ENCODE results near the gene CDCP1. TPM values are rescaled to one million over a fixed set of nuclear protein-coding genes. Genes with fewer than 3 reads are reported as not detected.

CDCP1 gene
- polyA plus RNA-seq, 1 donor: 0.34 TPM

DNA sequence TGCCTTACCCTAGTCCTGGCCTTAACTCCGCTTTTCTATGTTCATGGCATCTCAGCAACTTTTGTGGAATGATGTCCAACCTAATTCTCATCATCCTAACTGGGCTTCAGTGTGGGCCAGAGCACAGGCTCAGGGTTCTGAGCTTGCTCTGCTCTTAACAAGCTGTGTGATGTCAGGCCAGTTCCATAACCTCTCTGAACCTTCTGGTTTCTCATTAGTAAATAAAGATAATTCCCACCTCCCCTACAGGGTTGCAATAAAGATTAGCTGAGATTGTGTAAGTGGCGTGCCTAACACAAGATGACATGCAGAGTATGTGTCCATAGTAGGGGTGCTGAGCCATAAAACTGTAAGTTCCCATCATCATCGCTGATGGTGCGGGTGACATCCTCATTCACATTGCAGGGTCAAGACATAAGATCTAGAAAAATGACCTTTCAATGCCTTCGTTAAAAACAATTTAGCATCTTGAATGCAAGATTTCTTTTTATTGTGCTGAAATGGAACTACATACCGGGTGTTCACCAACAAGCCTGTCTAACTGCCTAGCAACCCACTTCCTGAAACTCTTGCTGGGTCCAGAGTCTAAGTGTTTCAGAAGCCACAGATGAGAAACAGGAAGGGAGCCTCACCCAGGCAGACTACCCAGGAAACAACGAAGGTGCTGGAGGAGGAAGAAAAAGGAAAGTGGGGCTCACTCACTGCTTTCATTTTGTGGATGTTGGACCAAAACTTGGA is 36.2 kb downstream of the CDCP1 start:
- DNase-seq: no peak

DNA sequence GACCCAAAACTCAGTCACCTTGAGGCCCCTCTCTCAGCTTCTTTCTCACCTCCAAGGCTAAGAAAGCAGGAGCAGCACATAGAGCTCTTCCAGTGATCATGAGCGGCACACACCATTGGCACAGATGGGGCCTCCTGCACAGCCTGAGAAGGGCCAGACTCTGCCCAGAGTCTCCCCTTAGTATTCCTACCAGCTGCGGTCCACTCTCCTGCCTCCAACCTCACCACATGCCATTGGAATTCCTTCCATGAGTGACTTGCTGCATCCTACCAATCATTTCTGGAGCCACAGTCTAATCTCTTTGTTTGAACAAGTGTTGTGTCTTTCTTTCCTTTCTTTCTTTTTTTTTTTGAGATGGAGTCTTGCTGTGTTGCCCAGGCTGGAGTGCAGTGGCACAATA is 39.3 kb downstream of the CDCP1 start:
- no peak for DNase-seq

GRCh38 chr3:45105855-45106671 is 40.1 kb downstream of the CDCP1 start:
- DNase-seq: no peak

DNA sequence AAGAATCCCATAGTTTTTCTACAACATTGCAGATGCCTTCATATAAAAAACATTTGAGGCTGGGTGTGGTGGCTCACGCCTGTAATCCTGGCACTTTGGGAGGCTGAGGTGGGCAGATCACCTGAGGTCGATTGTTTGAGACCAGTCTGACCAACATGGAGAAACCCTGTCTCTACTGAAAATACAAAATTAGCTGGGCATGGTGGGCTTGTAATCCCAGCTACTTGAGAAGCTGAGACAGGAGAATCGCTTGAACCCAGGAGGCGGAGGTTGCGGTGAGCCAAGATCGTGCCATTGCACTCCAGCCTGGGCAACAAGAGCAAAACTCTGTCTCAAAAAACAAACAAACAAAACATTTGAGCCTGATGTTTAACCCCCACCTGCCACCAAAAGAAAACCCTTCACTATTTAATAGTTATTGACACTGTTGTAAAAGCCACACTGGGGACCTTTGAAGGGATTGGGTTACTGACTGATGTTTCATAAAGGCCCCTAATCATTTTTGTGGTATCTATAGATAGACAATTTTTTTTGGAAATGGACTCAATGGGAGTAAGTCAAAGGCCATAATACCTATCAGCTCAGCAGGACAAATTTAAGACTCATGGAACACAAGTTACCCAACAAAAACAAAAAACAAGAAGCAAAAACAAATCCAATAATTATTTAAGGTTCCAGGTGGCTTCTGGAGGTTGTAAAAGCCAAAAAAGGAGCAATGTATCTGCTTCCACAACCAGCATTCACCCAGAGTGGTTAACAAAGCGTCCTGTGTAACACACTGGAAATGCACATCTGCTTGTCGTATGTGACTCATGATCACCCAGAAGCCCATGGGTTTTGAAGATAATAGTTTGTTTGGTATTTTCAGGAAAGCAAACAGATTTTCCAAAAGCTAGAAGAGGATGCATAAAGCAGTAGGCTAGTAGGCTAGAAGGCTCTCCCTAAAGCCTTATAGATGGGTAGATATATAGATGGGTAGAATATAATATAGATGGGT is 41.2 kb downstream of the CDCP1 start:
- DNase-seq: no peak

- no peak for DNase-seq
Measured at GRCh38 chr3:45103753-45104714, 42.1 kb downstream of the CDCP1 start.

- no peak for DNase-seq
Measured at GRCh38 chr3:45103334-45103733, 42.8 kb downstream of the CDCP1 start.

DNA sequence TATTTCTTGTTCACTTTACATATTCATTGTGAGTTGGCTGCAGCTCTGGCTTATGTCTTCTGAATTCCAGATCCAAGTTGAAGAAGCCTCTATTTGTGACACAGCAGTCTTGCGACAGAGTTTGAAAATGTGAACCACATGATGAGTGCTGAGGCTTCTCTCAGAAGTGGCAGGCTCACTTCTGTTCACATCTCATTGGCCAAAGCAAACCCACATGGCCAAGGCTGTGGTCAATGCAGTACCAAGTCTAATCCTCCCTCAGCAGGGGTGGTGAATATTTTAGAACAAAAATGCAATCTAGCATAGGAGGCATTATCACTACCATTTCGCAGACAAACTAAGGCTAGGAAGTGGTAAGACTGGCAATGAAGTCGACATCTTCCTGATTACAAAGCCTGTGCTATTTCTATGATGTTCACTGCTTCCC is 45.2 kb downstream of the CDCP1 start:
- DNase-seq: no peak

- DNase-seq: no peak
Measured at GRCh38 chr3:45098310-45098709, 47.9 kb downstream of the CDCP1 start.

GRCh38 chr3:45097296-45097883 is 48.8 kb downstream of the CDCP1 start:
- no peak for DNase-seq

DNA sequence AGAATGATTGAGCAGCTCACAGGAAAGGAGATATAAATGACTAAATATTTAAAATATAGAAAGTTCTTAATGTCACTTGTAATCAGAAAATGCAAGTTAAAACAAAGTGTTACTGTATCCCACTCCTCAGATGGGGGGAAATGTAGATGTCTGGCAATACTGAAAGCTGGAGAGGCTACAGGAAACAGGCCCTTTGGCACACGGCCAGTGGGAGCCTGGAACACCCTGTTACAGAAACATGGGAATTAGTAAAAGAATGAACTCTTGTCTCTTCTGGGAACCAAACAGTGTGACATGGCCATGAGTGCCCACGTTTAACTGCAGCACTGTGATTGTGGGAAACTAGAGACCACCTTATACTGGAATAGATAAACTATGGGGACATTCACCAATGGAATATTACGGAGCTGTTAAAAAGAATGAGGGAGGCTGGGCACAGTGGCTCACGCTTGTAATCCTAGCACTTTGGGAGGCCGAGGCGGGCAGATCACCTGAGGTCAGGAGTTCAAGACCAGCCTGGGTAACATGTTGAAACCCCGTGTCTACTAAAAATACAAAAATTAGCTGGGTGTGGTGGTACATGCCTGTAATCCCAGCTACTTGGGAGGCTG is 50.2 kb downstream of the CDCP1 start:
- no peak for DNase-seq

DNA sequence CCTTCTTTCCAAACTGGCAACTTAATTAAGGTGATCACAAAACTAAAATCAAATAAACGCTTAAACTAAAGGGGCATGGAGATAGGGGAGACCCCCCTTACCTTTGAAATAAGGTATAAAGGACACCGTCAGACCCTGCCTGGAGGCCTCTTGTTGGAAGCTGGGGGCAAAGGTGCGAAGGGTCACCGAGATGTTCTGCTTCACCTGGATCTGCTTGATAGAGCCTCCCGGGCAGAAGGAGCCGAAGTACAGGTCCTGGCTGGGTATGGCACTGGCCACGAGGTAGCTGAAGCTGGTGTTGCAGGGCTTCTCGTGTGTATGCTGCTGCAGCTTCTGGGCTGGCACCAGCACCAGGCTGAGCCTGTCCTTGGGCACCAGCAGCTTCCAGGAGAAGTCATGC is 53.0 kb downstream of the CDCP1 start:
- DNase-seq: no peak

GRCh38 chr3:45092132-45093031 is 53.8 kb downstream of the CDCP1 start:
- DNase-seq: no peak

DNA sequence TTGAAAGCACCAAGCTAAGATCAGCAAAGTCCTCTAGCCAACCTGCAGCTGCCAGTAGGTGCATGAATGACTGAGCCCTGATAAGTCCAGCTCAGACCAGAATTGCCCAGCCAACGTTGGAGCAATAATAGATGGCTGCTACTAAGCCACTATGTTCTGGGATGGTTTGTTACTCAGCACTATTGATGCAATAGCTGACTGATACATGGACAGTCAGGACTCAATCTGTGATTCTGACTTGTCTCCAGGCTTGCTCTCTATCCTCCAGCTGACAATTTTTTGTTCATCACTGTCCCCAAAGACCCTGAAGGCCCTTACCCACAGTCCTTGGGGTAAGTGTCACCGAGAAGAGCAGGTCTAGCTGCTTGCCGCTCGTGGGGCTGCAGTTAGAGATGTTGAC is 55.3 kb downstream of the CDCP1 start:
- DNase-seq: no peak

- DNase-seq: no peak
Measured at GRCh38 chr3:45088543-45089358, 57.4 kb downstream of the CDCP1 start.

GRCh38 chr3:45087155-45087554 is 59.0 kb downstream of the CDCP1 start:
- no peak for DNase-seq

GRCh38 chr3:45084820-45085816 is 61.1 kb downstream of the CDCP1 start:
- DNase-seq: no peak

- no peak for DNase-seq
Measured at GRCh38 chr3:45084361-45084760, 61.8 kb downstream of the CDCP1 start.

Measured in hindlimb muscle (tissue), 1 donor.